Vagina (tissue), 2 donors: ENCODE data around the gene KCNG2. TPM values are rescaled to one million over a fixed set of nuclear protein-coding genes. Genes with fewer than 3 reads are reported as not detected.

ENCODE experiments used
- DNase-seq, 2 donors: peaks; one replicate each; pipeline ENCODE4 v3.0.0-alpha.2; 2017; ENCODE audit errors: extremely low spot score in 2 of 2
- H3K27ac ChIP-seq: fragments of 200-600 bp; sonication (generic); one replicate; pipeline ENCODE4 v1.5.1; 2019
- H3K27me3 ChIP-seq: fragments of 200-600 bp; sonication (generic); one replicate; pipeline ENCODE4 v1.5.1; 2019
- H3K36me3 ChIP-seq, 2 donors: fragments of 200-600 bp; sonication (generic); one replicate each; pipeline ENCODE4 v1.5.1; 2017 to 2019
- H3K4me1 ChIP-seq: fragments of 200-600 bp; sonication (generic); one replicate; pipeline ENCODE4 v1.5.1; 2019
- H3K4me3 ChIP-seq, 2 donors: fragments of 200-600 bp; sonication (generic); 1 replicate in 1 of 2; 2 replicates in 1 of 2; pipeline ENCODE4 v1.5.1; 2016 to 2019
- H3K9me3 ChIP-seq: fragments of 200-600 bp; sonication (generic); one replicate; pipeline ENCODE4 v1.5.1; 2019
- CTCF ChIP-seq, 3 experiments: fragments of 450-650 bp in 2 of 3; fragments of 200-600 bp in 1 of 3; sonication (generic) in 1 of 3; IDR thresholded peaks; one replicate each; pipeline ENCODE4 v1.5.1; 2017 to 2019; ENCODE audit warnings: antibody characterized with exemption in 3 of 3, mild to moderate bottlenecking in 2 of 3, moderate library complexity in 2 of 3
- POLR2A ChIP-seq, 2 donors: fragments of 450-650 bp; IDR thresholded peaks; one replicate each; pipeline ENCODE4 v1.6.1; 2017; ENCODE audit warnings: antibody characterized with exemption in 2 of 2, mild to moderate bottlenecking in 2 of 2, moderate library complexity in 2 of 2
- POLR2AphosphoS5 ChIP-seq, 2 donors: sonication (generic); formaldehyde crosslinking; IDR thresholded peaks; one replicate each; pipeline ENCODE4 v1.9.0; 2017; ENCODE audit warnings: antibody characterized with exemption in 2 of 2, mild to moderate bottlenecking in 2 of 2, low read depth in 1 of 2; ENCODE audit not compliant: insufficient read depth in 1 of 2
- intact Hi-C: fragments of 100-400 bp; cut with DNase I; formaldehyde crosslinking; loops from one replicate; pipeline ENCODE4 v1.15.1; 2023
- total RNA-seq: library from RNA; depleted of rRNA; stranded (reverse); fragments of >200 nt; gene quantifications from one replicate; pipeline ENCODE4 v1.2.3, GENCODE V29; 2016

Gene KCNG2
- total RNA-seq, 1 donor from 2014 or later, result not detected

GRCh38 chr18:79942211-79942610, 144.5 kb downstream of the KCNG2 start:
- peaks cover 69% of the 10 kb centered on the region for H3K4me1 ChIP-seq
- DNase-seq, result no peak

GRCh38 chr18:79942786-79943607, 145.3 kb downstream of the KCNG2 start:
- no peak overlapping the region for H3K4me3 ChIP-seq
- H3K27ac ChIP-seq, result no peak overlapping the region
- no peak for DNase-seq
- intact Hi-C loops, result no loop called here
- no peaks in the 10 kb centered on the region for H3K27me3 ChIP-seq
- no peak for TF ChIP-seq POLR2AphosphoS5 (IDR thresholded peaks at IDR 0.05; ENCODE audit: insufficient read depth in 1 of 2, low read depth in 1 of 2)
- TF ChIP-seq POLR2A (IDR thresholded peaks at IDR 0.05), result no peak
- TF ChIP-seq CTCF (IDR thresholded peaks at IDR 0.05), result no peak
- peaks cover 77% of the 10 kb centered on the region for H3K4me1 ChIP-seq
- H3K9me3 ChIP-seq, result no peaks in the 10 kb centered on the region
- peaks cover 0 to 25% of the 10 kb centered on the region in 2 donors for H3K36me3 ChIP-seq

More at GRCh38 chr18:79942211-79942610, 144.5 kb downstream of the KCNG2 start:
- H3K27me3 ChIP-seq, result no peaks in the 10 kb centered on the region
- H3K36me3 ChIP-seq, result peaks cover 0 to 26% of the 10 kb centered on the region in 2 donors
- H3K9me3 ChIP-seq, result no peaks in the 10 kb centered on the region
- no peak overlapping the region for H3K4me3 ChIP-seq
- intact Hi-C loops, result no loop called here
- no peak overlapping the region for H3K27ac ChIP-seq
- no peak for TF ChIP-seq CTCF (IDR thresholded peaks at IDR 0.05)
- TF ChIP-seq POLR2AphosphoS5 (IDR thresholded peaks at IDR 0.05; ENCODE audit: insufficient read depth in 1 of 2, low read depth in 1 of 2), result no peak
- no peak for TF ChIP-seq POLR2A (IDR thresholded peaks at IDR 0.05)

- TF ChIP-seq CTCF (IDR thresholded peaks at IDR 0.05) (no peak), POLR2AphosphoS5 (IDR thresholded peaks at IDR 0.05; ENCODE audit: insufficient read depth in 1 of 2, low read depth in 1 of 2) (no peak), POLR2A (IDR thresholded peaks at IDR 0.05) (no peak)
- no peak overlapping the region for H3K4me3 ChIP-seq
- H3K36me3 ChIP-seq, result peaks cover 0 to 25% of the 10 kb centered on the region in 2 donors
- H3K9me3 ChIP-seq, result no peaks in the 10 kb centered on the region
- H3K27ac ChIP-seq, result no peak overlapping the region
- intact Hi-C loops, result no loop called here
- no peak for DNase-seq
- H3K4me1 ChIP-seq, result peaks cover 79% of the 10 kb centered on the region
- no peaks in the 10 kb centered on the region for H3K27me3 ChIP-seq
Observed at GRCh38 chr18:79943608-79944125, 145.9 kb downstream of the KCNG2 start.

- no peak for DNase-seq
- Histone ChIP-seq H3K9me3 (no peaks in the 10 kb centered on the region), H3K4me1 (peaks cover 82% of the 10 kb centered on the region), H3K4me3 (no peak overlapping the region), H3K27ac (no peak overlapping the region), H3K36me3 (peaks cover 0 to 25% of the 10 kb centered on the region in 2 donors), H3K27me3 (no peaks in the 10 kb centered on the region)
- TF ChIP-seq CTCF (IDR thresholded peaks at IDR 0.05) (no peak), POLR2AphosphoS5 (IDR thresholded peaks at IDR 0.05; ENCODE audit: insufficient read depth in 1 of 2, low read depth in 1 of 2) (no peak), POLR2A (IDR thresholded peaks at IDR 0.05) (no peak)
- intact Hi-C loops, result no loop called here
Observed at GRCh38 chr18:79944126-79944731, 146.5 kb downstream of the KCNG2 start.
